ENCODE measurements around the gene WWOX. TPM values are rescaled to one million over a fixed set of nuclear protein-coding genes. Genes with fewer than 3 reads are reported as not detected.

WWOX gene
- total RNA-seq, 3 donors from 2014 or later: 11.7 to 18.0 (median 13.8) TPM

DNA sequence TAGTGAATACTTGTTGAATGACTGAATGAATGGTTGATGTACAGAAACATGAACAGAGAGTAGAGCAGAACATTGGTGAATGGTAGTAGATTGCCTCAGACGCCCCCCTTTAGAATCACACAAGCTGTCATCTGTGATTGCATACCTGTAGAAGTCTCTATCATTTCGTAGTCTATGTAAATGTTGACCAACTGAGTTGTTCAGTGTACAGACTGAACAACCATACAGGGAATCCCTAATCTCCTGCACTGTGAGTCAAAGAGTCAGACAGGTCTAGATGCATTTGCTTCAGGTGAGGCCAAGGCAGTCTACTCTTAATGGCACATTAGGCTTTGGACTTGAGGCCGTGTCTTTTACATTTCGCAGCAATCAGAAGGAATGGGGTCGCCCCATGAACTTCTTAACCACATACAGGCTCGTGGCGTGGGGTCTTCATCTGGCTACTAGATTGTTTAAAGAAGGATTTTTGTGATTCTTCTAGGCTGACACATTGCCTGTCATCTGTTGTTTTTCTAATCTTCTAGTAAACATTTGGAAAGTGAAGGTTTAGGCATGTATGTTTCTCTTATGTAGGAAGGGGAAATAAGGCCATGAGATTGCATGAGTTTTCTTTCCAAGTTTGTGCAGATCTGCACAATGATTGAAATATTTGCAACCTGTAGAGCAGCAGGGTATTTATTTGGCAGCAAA, 157.4 kb downstream of the WWOX start:
- H3K4me3 ChIP-seq: no peak overlapping the region
- no peaks in the 10 kb centered on the region for H3K4me1 ChIP-seq (ENCODE audit: low read depth)
- DNase-seq: no peak
- no peaks in the 10 kb centered on the region for H3K36me3 ChIP-seq (ENCODE audit: low read depth)
- no peaks in the 10 kb centered on the region for H3K9me3 ChIP-seq
- no peak for ATAC-seq
- intact Hi-C loops (cut with DNase I, micrococcal nuclease): no loop called here
- TF ChIP-seq, protein P1, sequence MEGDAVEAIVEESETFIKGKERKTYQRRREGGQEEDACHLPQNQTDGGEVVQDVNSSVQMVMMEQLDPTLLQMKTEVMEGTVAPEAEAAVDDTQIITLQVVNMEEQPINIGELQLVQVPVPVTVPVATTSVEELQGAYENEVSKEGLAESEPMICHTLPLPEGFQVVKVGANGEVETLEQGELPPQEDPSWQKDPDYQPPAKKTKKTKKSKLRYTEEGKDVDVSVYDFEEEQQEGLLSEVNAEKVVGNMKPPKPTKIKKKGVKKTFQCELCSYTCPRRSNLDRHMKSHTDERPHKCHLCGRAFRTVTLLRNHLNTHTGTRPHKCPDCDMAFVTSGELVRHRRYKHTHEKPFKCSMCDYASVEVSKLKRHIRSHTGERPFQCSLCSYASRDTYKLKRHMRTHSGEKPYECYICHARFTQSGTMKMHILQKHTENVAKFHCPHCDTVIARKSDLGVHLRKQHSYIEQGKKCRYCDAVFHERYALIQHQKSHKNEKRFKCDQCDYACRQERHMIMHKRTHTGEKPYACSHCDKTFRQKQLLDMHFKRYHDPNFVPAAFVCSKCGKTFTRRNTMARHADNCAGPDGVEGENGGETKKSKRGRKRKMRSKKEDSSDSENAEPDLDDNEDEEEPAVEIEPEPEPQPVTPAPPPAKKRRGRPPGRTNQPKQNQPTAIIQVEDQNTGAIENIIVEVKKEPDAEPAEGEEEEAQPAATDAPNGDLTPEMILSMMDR (IDR thresholded peaks at IDR 0.05): no peak

DNA sequence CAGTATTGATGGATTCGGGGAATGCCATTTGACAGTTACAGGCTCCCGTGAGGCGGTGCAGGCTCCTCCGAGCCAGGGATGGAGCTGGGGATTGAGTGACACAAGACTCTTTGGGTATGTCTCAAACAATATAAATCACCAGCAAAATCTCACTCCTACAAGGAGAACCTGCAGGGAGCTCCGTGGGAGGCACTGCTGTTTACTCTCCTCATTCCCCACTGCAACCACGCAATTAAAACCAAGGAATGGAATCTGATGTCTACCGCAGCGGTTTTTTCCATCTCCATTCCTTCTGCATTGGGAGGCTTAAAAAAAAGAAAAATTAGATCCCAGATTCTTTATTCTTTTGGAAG, 157.9 kb downstream of the WWOX start:
- H3K36me3 ChIP-seq (ENCODE audit: low read depth): no peaks in the 10 kb centered on the region
- no peak overlapping the region for H3K4me3 ChIP-seq
- no peaks in the 10 kb centered on the region for H3K9me3 ChIP-seq
- ATAC-seq (no peak), DNase-seq (no peak)
- intact Hi-C loops (cut with DNase I, micrococcal nuclease): no loop called here
- no peaks in the 10 kb centered on the region for H3K4me1 ChIP-seq (ENCODE audit: low read depth)
- TF ChIP-seq, protein P1 (IDR thresholded peaks at IDR 0.05): no peak

DNA sequence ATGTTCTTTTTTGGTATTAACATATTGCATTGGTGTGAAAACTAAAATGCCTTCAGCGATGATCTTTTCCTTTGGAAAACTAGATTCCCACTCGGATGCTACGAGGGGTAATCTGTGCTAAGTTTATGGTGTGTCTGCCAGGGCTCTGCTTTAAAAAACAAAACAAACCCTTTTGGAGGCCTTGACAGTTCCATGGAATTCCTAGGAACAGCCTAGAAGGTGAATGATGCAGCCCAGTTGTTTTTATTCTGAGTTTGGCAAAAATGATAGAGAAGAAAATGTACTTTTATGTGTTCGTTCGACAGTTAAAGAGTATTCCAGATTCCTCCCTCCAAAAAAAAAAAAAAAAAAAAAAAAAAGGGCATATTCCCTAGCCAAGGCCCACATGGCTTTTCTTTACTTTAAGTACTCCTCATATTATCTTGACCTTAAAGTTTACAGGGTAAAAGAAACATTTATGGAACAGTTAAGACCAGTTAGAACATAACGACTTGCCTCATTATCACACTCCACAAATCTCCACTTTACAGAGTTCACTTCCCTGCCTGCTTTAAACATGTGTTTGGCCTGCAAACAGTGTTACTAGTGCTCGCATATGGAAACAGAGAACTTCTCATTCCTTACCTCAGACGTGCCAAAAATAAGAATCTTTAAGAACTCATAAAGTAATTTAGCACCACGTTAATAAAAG, 159.1 kb downstream of the WWOX start:
- H3K4me3 ChIP-seq: no peak overlapping the region
- intact Hi-C loops (cut with DNase I, micrococcal nuclease): no loop called here
- ATAC-seq: no peak
- H3K9me3 ChIP-seq: no peaks in the 10 kb centered on the region
- TF ChIP-seq, protein P1 (IDR thresholded peaks at IDR 0.05): no peak
- no peak for DNase-seq
- H3K4me1 ChIP-seq (ENCODE audit: low read depth): no peaks in the 10 kb centered on the region
- H3K36me3 ChIP-seq (ENCODE audit: low read depth): no peaks in the 10 kb centered on the region

DNA sequence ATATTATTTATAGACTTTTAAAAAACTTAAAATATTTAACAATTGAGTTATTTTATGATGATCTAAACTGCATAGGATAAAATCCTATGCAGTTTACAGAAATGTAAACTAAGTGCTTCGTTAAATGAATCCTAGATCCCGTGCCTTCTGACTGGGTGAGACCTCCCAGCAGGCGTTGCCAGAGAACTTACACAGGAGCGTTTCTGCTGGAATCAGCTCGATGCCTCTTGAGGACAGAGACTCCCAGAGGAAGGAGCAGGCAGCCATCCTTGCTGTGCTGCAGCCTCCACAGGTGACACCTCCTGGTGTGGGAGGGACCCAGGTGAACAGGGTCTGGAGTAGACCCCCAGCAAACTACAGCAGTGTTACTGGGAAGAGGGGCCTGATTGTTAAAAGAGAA, 160.4 kb downstream of the WWOX start:
- H3K36me3 ChIP-seq (ENCODE audit: low read depth): no peaks in the 10 kb centered on the region
- ATAC-seq: no peak
- intact Hi-C loops (cut with DNase I, micrococcal nuclease): no loop called here

GRCh38 chr16:78264642-78265041, 165.2 kb downstream of the WWOX start:
- intact Hi-C loops (cut with DNase I, micrococcal nuclease): no loop called here
- ATAC-seq: no peak
- DNase-seq: no peak
- Histone ChIP-seq H3K4me1 (ENCODE audit: low read depth) (no peaks in the 10 kb centered on the region), H3K9me3 (no peaks in the 10 kb centered on the region), H3K4me3 (no peak overlapping the region), H3K36me3 (ENCODE audit: low read depth) (no peaks in the 10 kb centered on the region)
- TF ChIP-seq, protein P1 (IDR thresholded peaks at IDR 0.05): no peak

More for the DNA sequence above, 160.4 kb downstream of the WWOX start:
- TF ChIP-seq, protein P1 (IDR thresholded peaks at IDR 0.05): no peak
- Histone ChIP-seq H3K4me3 (no peak overlapping the region), H3K9me3 (no peaks in the 10 kb centered on the region), H3K4me1 (ENCODE audit: low read depth) (no peaks in the 10 kb centered on the region)
- no peak for DNase-seq
